Limb (tissue), 2 donors: ENCODE data around the gene NXPH1.

Experiments
- DNase-seq, 2 donors: peaks; one replicate each; pipeline ENCODE4 v3.0.0-alpha.2; 2016; ENCODE audit errors: extremely low spot score in 2 of 2

NXPH1 gene

DNA sequence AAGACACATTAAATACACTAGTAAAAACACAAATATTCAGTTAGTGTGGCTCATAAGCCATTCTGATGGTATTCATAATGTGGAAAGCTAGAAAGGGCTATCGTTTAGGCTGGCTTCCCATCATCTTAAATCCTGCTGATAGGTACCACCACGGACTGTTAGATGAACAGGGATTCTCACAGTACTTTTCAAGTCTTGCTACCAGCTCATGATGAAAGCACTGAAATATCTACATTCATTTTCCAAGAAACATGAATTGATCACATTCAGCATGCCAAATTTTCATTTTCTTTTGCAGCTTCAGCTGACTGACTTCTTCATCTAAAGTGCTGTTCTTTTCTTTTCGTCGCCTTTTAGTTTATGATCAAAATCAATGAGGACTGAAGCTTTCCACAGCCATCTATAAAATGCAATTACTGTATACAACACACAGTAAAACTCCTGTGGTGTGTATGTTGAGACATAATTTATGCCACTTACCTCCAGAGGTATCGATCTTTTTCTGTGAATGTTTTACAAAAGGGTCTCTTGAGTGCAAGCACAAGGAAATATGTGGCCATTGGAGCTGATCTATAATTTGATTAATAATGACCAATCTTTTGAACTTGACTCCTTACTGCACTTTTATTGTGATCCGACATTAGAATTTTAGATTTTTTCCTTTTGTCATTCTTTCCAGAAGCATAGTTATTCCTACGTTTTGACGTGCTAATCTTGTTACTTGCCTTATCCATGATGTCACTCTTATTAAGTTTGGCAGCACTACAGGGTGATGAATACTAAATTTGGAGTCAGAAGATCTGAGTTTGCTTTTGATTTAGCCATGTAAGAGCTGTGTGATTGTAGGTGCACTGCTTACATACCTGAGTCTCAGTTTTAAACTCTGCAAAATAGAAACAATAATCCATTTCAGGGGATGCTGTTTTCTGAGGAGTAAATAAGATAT is 58.4 kb downstream of the NXPH1 start:
- DNase-seq = no peak

DNA sequence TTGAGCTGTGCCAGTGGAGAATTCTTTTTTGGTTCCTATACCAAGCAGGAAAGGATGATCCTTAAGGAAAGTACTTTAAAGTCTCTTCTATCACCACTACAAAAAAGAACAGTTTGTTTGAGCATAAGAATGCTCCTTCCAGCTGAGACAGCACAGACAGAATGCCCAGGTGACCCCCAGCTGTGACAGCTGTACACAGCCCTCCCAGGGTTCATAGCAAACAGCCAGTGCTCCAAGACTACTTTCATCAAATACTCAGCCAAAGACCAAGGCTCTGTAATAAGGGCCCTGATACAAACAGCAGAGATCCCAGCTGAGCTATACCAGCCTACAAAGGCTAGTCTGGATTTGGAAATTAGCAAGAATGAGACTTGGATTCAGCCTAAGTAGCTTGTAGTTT is 65.7 kb downstream of the NXPH1 start:
- DNase-seq = no peak

DNA sequence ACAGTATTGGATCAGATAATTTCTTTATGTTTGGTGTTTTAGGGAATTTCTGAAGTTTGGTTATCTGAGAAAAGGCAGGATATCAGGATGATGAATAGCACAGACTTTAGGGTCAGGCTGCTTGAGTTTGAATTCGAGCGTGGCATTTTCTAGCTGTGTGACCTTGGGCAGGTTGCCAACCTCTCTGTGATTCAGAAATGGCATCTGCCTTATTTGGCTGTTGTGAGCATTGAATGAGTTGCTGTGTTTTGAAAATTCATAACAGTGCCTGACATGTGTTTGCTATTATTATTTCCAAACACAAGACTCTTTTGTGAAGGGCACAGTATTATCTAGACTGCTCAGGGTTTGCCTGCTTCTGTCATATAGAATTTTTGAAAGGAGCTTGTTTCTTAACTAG is 66.9 kb downstream of the NXPH1 start:
- DNase-seq = no peak

DNA sequence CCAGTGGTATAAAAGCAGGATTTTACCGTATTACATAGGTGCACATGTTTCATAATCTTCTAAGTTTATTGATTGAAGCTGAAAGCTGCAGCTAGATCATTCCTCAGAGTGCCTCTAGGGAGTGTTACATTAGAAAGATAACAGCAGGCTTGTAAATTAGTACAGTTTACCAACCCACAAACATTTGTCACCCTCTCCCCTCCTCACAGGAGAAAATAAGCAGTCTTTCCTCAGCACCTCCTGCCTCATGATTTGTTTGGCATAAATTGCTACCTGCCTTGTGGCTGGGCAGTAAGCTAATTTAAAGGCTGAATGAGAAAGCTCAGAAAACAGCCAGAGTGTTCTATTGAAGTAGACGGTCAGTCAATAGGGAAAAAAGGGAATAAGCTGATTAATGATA is 74.2 kb downstream of the NXPH1 start:
- no peak for DNase-seq

DNA sequence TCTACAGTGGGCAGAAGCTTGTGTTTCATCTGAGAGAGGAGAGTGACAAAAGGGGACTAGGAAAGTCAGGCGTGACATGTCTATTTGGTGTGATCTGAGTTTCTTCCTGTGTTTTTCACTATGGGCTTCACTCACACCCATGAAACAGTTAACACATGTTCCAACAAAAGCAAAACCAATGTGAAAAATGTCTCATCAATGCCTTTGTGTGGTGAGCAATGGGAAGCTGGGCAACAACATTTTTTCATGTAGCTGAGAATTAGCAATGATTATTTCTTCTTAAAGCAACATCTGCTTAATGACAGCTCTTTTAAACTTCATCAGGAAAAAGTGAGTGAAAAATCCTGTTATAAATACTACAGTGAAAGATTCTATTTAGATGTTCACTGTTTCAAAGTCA is 76.2 kb downstream of the NXPH1 start:
- DNase-seq = no peak

DNA sequence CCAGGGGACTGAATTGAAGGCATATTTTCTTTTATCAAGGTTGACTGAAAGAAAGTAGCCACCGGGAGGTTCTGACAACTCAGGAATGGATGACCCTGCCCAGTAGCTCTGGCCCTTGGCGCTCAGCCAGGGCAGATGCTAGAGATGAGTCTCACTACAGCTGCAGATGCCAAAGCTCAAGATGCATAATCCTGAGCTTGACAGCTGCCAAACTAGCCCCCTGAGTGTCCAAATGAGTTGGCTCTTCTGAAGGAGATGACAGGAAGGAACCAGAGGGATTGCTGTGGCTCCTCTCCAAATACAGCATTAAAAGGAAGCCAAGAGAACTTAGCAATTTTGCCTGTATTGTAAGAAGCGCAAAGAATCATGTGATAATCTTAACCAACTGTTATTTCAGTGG is 78.4 kb downstream of the NXPH1 start:
- peak; percentile 45 to 60 for DNase-seq

DNA sequence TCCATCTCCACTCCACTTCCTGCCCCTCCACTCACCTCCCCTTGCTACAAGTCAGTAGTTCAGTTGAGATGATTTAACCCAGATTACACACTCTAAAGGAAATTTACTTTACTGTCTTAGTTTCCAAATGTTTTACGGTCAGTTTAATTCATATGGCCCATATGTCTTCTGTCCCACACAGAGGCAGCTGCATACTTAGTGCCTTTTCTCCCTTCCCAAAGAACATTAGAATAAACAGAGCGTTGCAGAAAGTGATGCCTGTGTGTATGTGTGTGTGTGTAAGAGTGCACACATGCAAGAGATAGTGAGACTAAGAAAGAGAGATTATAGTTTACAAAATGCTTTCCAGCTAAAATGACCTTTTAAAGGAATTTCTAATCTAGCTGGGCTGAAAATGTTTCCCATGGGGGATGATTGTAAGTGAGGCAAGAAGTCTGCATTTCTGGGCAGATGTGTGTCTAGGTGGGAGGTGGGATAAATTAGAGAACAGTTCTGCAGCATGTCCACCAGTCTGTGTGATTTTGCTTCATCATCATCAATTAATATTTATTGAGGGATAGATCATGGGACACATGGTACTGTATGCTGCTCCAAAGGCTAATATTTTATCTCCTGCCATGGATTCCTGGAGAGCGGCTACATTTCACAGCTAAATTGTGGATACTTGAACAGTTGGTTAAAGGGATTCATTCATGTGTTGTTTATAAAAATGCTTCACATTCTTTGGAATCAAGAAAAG is 81.5 kb downstream of the NXPH1 start:
- DNase-seq = peak in 1 of 2 donors; percentile 21

DNA sequence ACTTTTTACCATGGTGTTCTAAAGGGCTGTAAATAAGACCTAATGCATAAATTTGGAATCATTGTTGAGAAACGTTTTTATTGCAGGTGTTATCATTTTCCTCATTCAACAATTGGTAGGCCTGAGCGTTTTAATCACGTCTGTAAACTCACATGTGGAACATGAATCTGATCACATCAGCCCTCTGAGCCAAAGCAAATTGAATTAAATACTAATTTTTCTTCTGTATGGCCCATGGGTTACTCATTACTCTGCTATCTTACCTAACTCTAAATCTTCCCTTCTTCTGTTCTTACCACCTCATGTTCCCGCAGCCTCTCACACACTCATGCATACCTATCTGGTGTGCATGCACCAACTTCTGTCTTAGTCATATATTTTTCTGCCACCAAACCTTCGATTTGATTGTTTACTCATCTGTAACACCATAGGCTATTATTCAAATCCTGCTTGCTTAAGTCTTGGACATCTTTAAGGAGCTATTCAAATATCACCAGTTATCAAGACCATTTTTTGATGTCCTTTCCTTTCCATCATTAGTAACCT is 82.3 kb downstream of the NXPH1 start:
- no peak for DNase-seq

DNA sequence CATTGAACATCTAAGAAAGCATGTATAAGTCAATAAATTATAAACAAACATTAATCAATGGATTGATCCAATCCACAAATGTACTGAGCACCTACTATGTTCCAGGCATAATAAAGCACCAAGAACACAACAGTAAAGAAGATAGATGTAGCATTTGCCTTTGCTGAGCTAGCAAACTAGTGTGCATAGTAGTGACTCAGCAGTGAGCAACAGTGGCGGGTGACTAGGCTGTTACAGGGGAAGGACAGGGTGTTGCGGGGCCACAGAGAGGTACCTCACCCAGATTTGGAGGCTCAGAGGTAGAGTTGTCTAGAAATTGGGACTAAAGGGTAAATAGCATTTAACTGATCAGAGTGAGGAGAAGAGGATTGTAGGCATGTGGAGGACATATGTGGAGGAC is 83.6 kb downstream of the NXPH1 start:
- no peak for DNase-seq

DNA sequence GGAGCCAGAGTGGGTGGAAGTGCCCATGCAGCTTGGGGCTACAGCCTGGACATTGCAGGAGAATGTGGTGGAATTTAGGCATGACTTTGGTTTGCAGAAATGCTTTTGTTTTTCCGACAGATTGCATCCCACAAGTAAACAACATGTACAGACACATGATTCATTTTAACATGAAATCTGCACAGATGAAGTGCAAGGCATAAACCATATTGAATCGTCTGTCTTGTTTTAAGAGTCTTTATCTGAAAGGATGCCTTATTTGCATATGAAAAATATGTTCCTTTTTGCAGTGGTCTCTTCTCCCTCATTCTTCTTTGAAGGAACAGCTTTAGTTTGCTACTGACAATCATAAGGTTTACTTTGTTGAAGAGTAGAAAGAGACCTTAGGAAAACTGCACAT is 94.9 kb downstream of the NXPH1 start:
- no peak for DNase-seq

DNA sequence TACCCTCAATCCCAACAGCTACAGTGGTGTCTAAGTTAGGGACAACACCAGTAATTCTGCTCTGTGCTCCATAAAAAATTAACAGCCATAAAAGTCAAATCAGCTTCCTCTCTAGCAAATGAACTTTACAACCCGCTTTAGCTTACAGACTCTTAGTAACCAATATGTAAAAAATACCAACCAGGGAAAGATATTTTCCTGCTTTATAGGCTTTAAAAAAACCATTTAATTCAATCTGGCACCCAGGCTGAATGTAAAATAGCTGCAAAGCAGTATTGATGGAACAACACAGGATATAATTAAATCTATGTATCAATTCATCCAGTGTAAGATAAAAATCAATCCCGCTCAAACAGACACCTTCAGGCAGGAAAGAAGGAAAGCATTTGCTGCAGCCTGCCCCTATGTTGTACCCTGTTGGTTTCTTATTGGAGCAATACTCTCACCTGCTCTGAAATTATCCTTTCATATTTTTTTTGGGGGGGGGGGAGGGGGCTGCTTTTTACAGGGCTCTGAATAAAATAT is 98.6 kb downstream of the NXPH1 start:
- DNase-seq = no peak

DNA sequence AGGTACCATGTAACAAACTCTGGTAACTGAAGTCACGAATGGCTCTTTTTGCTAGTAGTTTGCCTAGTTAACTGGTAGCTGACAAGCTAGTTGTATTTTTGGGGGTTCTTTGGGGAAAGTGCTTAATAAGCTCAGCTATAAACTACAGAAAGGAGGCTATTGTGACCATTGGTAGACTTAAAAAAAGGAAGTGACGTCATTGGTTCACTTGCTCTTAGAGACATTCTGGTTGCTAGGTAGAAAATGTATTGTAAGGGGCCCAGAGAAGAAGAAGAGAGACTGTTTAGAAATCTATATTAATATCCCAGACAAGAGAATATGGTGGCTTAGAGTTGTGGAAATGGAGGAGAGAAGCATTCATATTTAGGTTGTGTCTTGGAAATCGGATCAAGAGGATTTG is 103.0 kb downstream of the NXPH1 start:
- no peak for DNase-seq

DNA sequence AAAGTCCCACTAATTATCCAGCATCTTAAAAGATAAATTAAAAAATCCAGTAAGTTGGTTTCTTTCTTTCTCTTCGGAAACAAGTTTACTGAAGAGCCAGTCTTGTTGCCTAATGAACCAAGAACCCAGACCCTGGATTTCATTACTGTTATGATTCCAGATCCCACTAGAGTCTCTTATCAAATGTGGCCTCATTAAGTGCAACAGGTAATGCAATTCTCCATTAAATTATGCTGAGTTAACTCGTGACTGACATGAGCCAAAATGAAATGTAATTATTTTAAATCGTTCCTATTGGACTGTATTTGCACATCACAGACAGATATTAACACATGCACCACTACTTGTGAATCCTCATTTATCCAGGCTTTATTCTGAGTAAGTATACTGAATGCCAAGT is 115.6 kb downstream of the NXPH1 start:
- no peak for DNase-seq

DNA sequence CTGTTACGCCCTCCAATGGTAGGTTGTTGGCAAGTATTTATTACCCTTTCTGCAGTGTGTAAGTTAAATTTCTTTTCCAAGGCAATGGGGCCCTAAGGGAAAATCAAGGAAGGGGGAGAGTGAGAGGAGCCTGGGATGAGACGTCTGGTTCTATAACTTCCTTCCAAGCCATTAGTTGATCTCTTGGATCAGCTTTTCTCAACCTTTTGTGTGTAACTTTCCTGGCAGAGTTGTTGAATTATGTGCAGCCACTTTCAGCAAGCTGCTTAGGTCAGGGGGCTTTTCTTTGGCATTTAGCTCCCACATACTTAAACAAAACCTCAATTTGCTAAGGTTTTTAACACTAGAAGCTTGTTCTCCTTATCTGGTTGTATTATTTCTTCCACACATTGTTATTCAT is 127.1 kb downstream of the NXPH1 start:
- peak in 1 of 2 donors; percentile 21 for DNase-seq

DNA sequence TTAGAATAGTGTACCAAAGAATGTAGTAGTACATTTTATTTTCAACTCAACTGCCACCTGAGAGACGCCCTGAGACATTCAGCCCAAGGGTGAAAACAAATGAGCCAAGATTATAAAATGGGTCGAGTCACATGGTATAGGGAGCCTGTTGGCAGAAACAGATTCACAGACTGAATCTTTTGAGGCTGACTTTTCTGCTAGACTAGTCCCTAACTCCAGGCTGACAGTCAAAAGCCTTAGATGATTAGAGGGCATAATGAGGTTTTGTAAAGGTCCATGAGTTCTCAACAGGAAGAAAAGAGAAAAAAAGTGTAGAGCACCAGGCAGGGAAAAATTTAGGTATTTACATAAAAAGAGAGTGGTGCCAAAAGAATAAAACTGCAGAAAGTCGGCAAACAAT is 128.0 kb downstream of the NXPH1 start:
- no peak for DNase-seq

DNA sequence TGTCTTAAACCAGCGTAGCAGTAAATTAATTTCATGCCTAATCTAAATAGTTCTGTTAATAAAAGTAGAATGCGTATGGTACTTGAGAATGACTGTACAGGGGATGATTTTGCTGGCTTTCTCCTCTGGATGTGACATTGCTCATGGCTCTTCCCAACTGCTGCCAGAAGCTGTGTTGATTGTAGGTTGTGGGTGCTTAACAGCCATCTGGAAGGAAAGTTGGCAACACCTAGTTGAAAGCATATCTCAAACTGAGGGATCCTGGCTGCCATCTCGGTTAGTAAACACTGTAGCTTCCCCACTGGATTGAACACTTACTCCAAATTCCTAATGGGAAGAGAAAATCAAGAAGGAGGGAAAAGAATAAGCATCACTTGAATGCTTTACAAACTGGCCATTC is 130.9 kb downstream of the NXPH1 start:
- no peak for DNase-seq

DNA sequence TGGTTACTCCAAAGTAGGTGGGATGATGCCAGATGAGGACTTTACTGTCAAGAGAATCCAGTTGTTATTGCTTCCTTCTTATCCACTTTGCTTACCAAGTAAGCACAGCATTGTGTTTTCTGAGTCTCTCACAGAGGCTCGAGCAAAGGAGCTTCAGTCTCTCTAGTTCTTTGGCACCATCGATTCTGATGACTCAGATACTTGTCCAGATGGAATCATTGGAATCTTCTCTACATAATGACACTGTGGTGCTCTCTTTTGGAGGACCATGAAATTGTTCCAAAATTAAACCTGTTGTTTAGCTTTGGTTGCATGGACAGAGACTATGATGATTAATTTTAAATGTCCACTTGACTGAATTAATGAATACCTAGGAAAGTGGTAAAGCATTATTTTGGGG is 132.6 kb downstream of the NXPH1 start:
- DNase-seq = no peak

DNA sequence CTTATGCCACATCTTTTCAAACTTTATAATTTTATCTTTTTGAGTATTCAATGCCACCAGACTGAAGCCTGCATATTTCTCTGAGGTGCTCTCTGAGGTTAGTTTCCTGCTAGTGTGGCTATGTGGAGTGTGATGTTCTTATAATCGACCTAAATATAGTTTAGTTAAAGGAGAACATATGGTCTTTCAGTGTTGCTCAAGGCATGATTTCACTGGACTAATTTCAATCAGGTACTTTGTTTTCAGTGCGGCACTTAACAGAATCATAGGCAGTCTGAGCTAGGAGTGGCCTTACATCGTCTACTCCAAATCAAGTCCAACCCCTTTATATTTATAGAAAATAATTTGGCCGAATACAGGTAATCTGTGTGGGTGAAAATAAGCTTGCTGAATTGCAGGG is 134.2 kb downstream of the NXPH1 start:
- no peak for DNase-seq

DNA sequence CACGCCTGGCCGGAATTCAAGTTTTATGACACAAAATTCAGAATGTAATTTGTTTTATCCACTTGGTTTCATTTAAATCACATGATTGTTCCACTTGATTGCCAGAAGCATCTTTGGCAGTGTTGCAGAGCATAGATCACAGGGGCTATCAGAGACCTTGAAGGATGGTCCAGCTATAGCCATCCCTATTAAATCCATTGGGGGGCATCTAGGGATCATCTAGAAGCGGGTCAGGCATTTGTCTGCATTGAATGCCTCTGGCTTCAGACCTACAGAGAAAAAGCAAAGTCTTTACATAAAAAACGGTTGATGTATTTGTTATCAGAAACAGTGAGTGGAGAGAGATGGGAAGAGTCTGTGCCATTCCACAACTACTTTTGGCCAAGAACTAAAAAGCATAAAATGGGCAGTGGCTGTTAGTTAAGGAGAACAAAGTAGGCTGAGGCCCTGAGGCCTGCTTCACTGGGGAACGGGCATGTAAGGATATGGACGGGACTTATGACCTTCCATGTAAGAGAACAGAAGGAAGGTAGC is 146.3 kb downstream of the NXPH1 start:
- DNase-seq = no peak

DNA sequence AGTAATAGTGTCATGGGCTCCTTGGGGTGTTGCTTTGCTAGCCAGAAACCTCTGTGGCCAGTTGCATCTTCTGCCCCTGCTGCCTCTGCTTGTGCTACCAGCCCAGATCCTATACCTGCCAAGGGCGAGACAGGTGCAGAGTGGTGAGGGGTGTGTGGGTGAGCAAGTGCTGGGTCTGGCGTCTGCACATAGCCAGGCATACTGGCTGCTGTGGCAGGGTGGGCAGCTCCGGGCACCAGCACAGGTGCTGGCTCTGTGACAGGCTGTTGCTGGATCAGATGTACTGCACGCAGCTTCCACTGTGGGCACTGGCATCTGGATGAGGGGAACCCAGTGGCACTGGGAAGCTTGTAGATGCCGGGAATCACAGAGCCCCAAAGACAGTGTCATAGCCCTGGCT is 148.4 kb downstream of the NXPH1 start:
- no peak for DNase-seq

DNA sequence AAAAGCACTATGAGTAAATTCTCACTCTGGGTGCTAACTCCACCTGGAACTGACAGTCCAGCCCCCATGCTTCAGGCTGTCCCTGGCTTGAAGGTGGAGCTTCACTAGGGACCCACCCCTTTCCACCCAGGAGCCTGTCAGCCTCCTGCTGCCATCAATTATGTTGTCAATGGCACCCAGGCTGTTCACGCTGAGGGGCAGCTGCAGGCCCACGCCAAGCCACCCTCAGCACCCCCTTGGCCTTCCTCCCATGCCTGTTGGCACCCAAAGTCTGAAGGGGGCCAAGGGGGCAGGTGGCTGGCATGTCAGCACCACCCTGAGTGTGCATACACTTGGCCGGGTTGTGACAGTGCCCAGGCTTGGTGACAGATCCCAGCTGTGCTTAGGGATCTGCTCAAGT is 149.3 kb downstream of the NXPH1 start:
- no peak for DNase-seq

DNA sequence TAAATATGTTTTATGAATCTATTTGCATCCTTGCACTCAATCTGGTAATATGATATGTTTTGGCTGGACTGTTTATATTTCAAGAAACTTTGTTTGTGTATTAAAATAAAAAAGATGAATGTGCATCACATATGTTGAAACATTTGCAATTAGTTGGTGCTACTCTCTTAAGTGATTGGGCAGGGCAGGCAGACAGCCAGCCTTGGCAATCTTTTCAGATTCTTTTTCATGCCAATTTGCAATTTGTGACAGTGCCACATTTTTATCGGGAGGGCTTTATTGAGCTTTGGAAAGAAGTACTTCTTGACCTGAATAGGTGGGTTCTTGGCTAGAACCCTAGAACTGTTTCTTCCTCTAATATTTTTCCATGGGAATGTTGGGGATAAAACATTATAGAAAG is 152.2 kb downstream of the NXPH1 start:
- no peak for DNase-seq
